ENCODE measurements around the gene USF1. TPM values are rescaled to one million over a fixed set of nuclear protein-coding genes. Genes with fewer than 3 reads are reported as not detected.

Gene USF1
- total and polyA plus RNA-seq, 9 of the 15 experiments (the other 6 are each of a cell fraction or from before 2014, with no cell fraction given): 7.4 to 60.2 (median 54.2) TPM

- TF ChIP-seq FOXK2 (conservative IDR thresholded peaks at IDR 0.05 in 1 of 2, IDR thresholded peaks at IDR 0.05 in 1 of 2; ENCODE audit: low read depth in 2 of 2): peak; percentile 43 to 46; a peak in 2 of 4 replicates
- no peak for TF ChIP-seq E4F1 (CRISPR knock-in tag; IDR thresholded peaks at IDR 0.05; ENCODE audit: borderline replicate concordance)
- TF ChIP-seq ZNF347 (CRISPR knock-in tag; IDR thresholded peaks at IDR 0.05; ENCODE audit: low read depth): no peak
- no peak for TF ChIP-seq RBM34 (IDR thresholded peaks at IDR 0.05; ENCODE audit: borderline replicate concordance, insufficient read depth, low read length)
- 0 out of 2 replicates have a peak, but pooled peaks have one; percentile 17 for TF ChIP-seq MYC (IDR thresholded peaks at IDR 0.05; ENCODE audit: low read depth, low read length)
- no peak for TF ChIP-seq MYC (CRISPR knock-in tag; IDR thresholded peaks at IDR 0.05; ENCODE audit: borderline replicate concordance, low read depth)
- TF ChIP-seq KLF1 (tag; IDR thresholded peaks at IDR 0.05): no peak
- TF ChIP-seq ZNF830 (CRISPR knock-in tag; IDR thresholded peaks at IDR 0.05): no peak
Observed at GRCh38 chr1:160997323-160998038, 48.3 kb downstream of the USF1 start (continued).
